GM19455 (cell line): ENCODE measurements around the gene GNAL.
A peak's percentile ranks its signal among the peaks of the same experiment; 100 is the strongest.
"Not testable (repeated sequence)": the region's sequence is repeated elsewhere in the genome, so short reads cannot be mapped to it uniquely, and the experiment has no call there.

Experiments
- ATAC-seq: cut with Tn5 transposase; IDR thresholded peaks from one replicate; pipeline ENCODE4 v1.9.1; 2021; ENCODE audit not compliant: unreplicated experiment

The GNAL gene

GRCh38 chr18:11901826-11902438 is 212.9 kb downstream of the GNAL start:
- ATAC-seq = no peak

GRCh38 chr18:11902522-11903292 is 213.6 kb downstream of the GNAL start:
- no peak for ATAC-seq

- no peak for ATAC-seq
These were observed 216.5 kb downstream of the GNAL start for GRCh38 chr18:11905613-11906012.

- no peak for ATAC-seq
These were observed 217.1 kb downstream of the GNAL start for GRCh38 chr18:11906176-11906575.

- no peak for ATAC-seq
These were observed 218.1 kb downstream of the GNAL start for GRCh38 chr18:11906926-11907874.

GRCh38 chr18:11908182-11909060 is 219.4 kb downstream of the GNAL start, which contains the start of gene MPPE1:
MPPE1 (minus strand) TSS chr18:11908317; CDS start chr18:11897264, 11,053 bp downstream.
- ATAC-seq = peak; percentile 79

- no peak for ATAC-seq
These were observed 220.0 kb downstream of the GNAL start for GRCh38 chr18:11909061-11909455.

GRCh38 chr18:11909591-11910026 is 220.5 kb downstream of the GNAL start:
- ATAC-seq = no peak

- ATAC-seq = not testable (repeated sequence)
These were observed 227.8 kb downstream of the GNAL start for GRCh38 chr18:11916880-11917279.

GRCh38 chr18:11919522-11919921 is 230.5 kb downstream of the GNAL start:
- ATAC-seq = not testable (repeated sequence)

- ATAC-seq = no peak
These were observed 234.4 kb downstream of the GNAL start for GRCh38 chr18:11923450-11923849.

- ATAC-seq = no peak
These were observed 236.9 kb downstream of the GNAL start for GRCh38 chr18:11925800-11926481.

GRCh38 chr18:11927497-11927896 is 238.4 kb downstream of the GNAL start:
- no peak for ATAC-seq

GRCh38 chr18:11932393-11932792 is 243.3 kb downstream of the GNAL start:
- no peak for ATAC-seq
